ENCODE measurements around the gene PNPO. TPM values are rescaled to one million over a fixed set of nuclear protein-coding genes. Genes with fewer than 3 reads are reported as not detected.

The PNPO gene
- total and polyA plus RNA-seq, 2 of the 13 experiments (the other 11 are each of a cell fraction or from before 2014, with no cell fraction given) = 47.9 to 63.3 TPM

DNA sequence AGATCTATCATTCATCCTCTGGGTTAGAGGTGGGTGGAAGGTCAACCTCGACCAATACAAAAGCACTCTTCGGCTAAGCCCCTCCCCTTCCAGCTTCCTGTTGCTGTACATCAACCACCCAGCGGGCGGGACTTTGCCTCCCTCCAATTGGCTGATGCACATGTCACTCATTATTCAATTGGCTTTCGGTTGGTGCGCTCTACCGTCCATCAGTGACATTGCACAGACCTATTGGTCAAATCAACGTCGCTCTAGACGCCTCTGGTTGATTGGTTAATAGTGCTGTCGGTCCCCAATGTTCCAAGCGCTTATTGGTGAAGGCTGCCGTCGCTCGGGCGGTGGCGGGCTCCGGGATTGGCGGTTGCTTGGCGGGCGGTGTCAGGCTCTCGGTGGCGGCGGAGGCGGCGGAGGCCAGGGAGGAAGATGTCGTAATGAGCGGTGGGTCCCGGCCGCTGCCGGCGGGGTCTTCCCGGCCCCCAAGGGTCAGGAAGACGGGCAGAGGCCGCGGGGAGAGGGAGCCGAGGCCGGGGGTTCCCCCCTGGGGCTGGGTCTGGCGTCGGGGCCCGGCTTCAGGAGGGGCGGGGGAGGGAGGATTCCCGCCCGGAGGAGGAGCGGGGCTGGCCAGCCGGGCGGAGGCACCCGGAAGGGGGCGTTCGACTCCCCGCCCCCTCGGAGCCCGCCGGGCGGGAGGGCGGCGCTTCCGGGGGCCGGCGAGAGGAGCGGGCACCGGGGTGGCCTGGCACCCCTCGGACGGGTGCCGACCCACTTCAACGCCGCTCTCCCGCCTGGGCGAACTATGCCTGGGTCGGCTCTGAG, 45.3 kb upstream of the PNPO start, which contains the start of gene SP2 (continued):
- TF ChIP-seq JUND (CRISPR knock-in tag; IDR thresholded peaks at IDR 0.05) (no peak), ZNF510 (CRISPR knock-in tag; IDR thresholded peaks at IDR 0.05; ENCODE audit: low read depth) (no peak), NFKBIZ (CRISPR knock-in tag; IDR thresholded peaks at IDR 0.05) (peak; percentile 2; the same call in 1 of the 2 replicates), ZFP36 (IDR thresholded peaks at IDR 0.05; ENCODE audit: borderline replicate concordance, low read depth, low read length, partially characterized antibody) (no peak), ZNF580 (CRISPR knock-in tag; IDR thresholded peaks at IDR 0.05; ENCODE audit: borderline replicate concordance, low read depth) (no peak; the same call in 1 of the 2 replicates), ZBTB7B (CRISPR knock-in tag; IDR thresholded peaks at IDR 0.05) (no peak), KLF9 (CRISPR knock-in tag; IDR thresholded peaks at IDR 0.05; ENCODE audit: low read depth) (no peak; the same call in 1 of the 2 replicates), ISL2 (CRISPR knock-in tag; IDR thresholded peaks at IDR 0.05) (peak; percentile 59; the same call in 1 of the 2 replicates), RAD21 (CRISPR knock-in tag; IDR thresholded peaks at IDR 0.05) (peak; percentile 69), NR2F2 (IDR thresholded peaks at IDR 0.05; ENCODE audit: borderline replicate concordance, low read depth) (0 out of 2 replicates have a peak, but pooled peaks have one; percentile 9), ZNF788 (CRISPR knock-in tag; IDR thresholded peaks at IDR 0.05; ENCODE audit: borderline replicate concordance) (0 out of 2 replicates have a peak, but pooled peaks have one; percentile 0), ZFP91 (CRISPR knock-in tag; IDR thresholded peaks at IDR 0.05; ENCODE audit: borderline replicate concordance) (no peak; the same call in 1 of the 2 replicates), PRPF4 (IDR thresholded peaks at IDR 0.05; ENCODE audit: low read depth, low read length, poor library complexity, severe bottlenecking) (no peak), KDM1A (CRISPR knock-in tag; IDR thresholded peaks at IDR 0.05) (no peak), ZNF317 (CRISPR knock-in tag; IDR thresholded peaks at IDR 0.05) (no peak), FOXK1 (CRISPR knock-in tag; IDR thresholded peaks at IDR 0.05; ENCODE audit: borderline replicate concordance, low read depth) (peak; percentile 99), RELA (CRISPR knock-in tag; IDR thresholded peaks at IDR 0.05) (peak; percentile 52; the same call in 1 of the 2 replicates), ZNF766 (CRISPR knock-in tag; IDR thresholded peaks at IDR 0.05; ENCODE audit: borderline replicate concordance) (0 out of 2 replicates have a peak, but pooled peaks have one; percentile 71), SP140L (CRISPR knock-in tag; IDR thresholded peaks at IDR 0.05; ENCODE audit: borderline replicate concordance) (no peak), ZNF792 (CRISPR knock-in tag; IDR thresholded peaks at IDR 0.05) (no peak), ZC3H13 (CRISPR knock-in tag; IDR thresholded peaks at IDR 0.05) (peak; percentile 90; the same call in 1 of the 2 replicates)
- TF ChIP-seq, protein P1, sequence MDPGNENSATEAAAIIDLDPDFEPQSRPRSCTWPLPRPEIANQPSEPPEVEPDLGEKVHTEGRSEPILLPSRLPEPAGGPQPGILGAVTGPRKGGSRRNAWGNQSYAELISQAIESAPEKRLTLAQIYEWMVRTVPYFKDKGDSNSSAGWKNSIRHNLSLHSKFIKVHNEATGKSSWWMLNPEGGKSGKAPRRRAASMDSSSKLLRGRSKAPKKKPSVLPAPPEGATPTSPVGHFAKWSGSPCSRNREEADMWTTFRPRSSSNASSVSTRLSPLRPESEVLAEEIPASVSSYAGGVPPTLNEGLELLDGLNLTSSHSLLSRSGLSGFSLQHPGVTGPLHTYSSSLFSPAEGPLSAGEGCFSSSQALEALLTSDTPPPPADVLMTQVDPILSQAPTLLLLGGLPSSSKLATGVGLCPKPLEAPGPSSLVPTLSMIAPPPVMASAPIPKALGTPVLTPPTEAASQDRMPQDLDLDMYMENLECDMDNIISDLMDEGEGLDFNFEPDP (CRISPR knock-in tag; conservative IDR thresholded peaks at IDR 0.05) = no peak
- TF ChIP-seq, protein P2, sequence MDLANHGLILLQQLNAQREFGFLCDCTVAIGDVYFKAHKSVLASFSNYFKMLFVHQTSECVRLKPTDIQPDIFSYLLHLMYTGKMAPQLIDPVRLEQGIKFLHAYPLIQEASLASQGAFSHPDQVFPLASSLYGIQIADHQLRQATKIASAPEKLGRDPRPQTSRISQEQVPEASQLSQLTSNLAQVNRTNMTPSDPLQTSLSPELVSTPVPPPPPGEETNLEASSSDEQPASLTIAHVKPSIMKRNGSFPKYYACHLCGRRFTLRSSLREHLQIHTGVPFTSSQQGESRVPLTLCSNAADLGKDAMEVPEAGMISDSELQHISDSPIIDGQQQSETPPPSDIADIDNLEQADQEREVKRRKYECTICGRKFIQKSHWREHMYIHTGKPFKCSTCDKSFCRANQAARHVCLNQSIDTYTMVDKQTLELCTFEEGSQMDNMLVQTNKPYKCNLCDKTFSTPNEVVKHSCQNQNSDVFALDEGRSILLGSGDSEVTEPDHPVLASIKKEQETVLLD (CRISPR knock-in tag; IDR thresholded peaks at IDR 0.05; ENCODE audit: low read depth) = no peak; the same call in 1 of the 2 replicates
- TF ChIP-seq, protein P3, sequence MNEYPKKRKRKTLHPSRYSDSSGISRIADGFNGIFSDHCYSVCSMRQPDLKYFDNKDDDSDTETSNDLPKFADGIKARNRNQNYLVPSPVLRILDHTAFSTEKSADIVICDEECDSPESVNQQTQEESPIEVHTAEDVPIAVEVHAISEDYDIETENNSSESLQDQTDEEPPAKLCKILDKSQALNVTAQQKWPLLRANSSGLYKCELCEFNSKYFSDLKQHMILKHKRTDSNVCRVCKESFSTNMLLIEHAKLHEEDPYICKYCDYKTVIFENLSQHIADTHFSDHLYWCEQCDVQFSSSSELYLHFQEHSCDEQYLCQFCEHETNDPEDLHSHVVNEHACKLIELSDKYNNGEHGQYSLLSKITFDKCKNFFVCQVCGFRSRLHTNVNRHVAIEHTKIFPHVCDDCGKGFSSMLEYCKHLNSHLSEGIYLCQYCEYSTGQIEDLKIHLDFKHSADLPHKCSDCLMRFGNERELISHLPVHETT (CRISPR knock-in tag; conservative IDR thresholded peaks at IDR 0.05) = peak; percentile 51; the same call in 1 of the 2 replicates
